Measurements from ENCODE around the gene ABHD2. TPM values are rescaled to one million over a fixed set of nuclear protein-coding genes. Genes with fewer than 3 reads are reported as not detected.

Gene ABHD2
- total and polyA plus RNA-seq, 8 donors = 7.9 to 151 (median 117) TPM

GRCh38 chr15:89175617-89176191 is 87.4 kb downstream of the ABHD2 start:
- peaks cover 6 to 45% (median 15%) of the 10 kb centered on the region in 3 donors for H3K36me3 ChIP-seq
- 77 to 80% methylated on average over 13 of the region's 13 CpGs for WGBS, 2 donors
- FAIRE-seq = no peak

GRCh38 chr15:89177116-89177515 is 88.9 kb downstream of the ABHD2 start:
- H3K9me3 ChIP-seq = no peaks in the 10 kb centered on the region
- no peak for FAIRE-seq
- intact Hi-C loops (cut with DNase I) = loop anchor here in 2 of 3 donors (5.0 to 10.0 kb wide), 2 partner anchors 120 to 272 kb away; no protein-coding TSS in a partner anchor
- no peak for DNase-seq
- H3K27me3 ChIP-seq = no peaks in the 10 kb centered on the region
- ATAC-seq = no peak
- H3K27ac ChIP-seq = no peak overlapping the region
- H3K36me3 ChIP-seq = peaks cover 5 to 45% (median 15%) of the 10 kb centered on the region in 3 donors
- no peak overlapping the region for H3K4me3 ChIP-seq
- TF ChIP-seq CTCF (IDR thresholded peaks at IDR 0.05) = no peak
- peaks cover 0 to 2% (median 0%) of the 10 kb centered on the region in 3 donors for H3K4me1 ChIP-seq
- 88 to 91% methylated on average over 12 of the region's 12 CpGs for WGBS, 2 donors

More at GRCh38 chr15:89175617-89176191, 87.4 kb downstream of the ABHD2 start:
- intact Hi-C loops (cut with DNase I) = loop anchor here in 2 of 3 donors (5.0 to 10.0 kb wide), 2 partner anchors 118 to 271 kb away; no protein-coding TSS in a partner anchor
- no peak for DNase-seq
- Histone ChIP-seq H3K4me1 (peaks cover 0 to 4% (median 0%) of the 10 kb centered on the region in 3 donors), H3K9me3 (no peaks in the 10 kb centered on the region), H3K4me3 (no peak overlapping the region), H3K27ac (no peak overlapping the region), H3K27me3 (no peaks in the 10 kb centered on the region)
- no peak for TF ChIP-seq CTCF (IDR thresholded peaks at IDR 0.05)
- no peak for ATAC-seq

DNA sequence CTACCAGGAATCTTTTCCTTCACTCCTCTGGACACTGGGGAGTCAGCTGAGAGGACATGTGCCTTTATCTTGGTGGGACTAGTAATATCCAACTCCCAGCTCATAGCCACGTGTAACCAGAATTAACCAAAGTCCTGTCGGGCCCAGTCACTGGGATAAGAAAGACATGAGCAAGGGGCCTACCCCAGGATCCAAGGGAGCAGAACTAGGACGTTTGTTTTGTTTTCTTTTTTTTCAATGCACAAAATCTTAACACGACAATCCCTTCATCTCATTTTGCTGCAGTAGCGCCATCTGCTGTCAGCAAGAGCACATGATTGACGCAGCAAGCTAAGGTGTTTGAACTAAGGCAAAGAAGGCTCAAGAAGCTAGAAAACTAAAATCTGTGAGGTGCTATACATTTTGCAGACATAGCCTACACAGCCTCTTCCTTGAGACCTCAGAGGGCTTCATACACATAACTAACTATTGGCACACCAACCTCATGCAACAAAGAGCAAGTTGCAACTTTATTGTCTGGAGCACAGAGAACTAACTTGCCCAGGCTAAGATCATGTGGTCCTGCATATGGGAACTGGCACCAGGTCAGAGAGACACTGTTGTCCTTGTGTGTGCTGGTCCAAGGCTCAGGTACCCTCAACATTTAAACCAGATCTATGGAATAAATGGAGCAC is 89.5 kb downstream of the ABHD2 start:
- no peak overlapping the region for H3K4me3 ChIP-seq
- no peaks in the 10 kb centered on the region for H3K9me3 ChIP-seq
- no peak overlapping the region for H3K27ac ChIP-seq
- no peaks in the 10 kb centered on the region for H3K27me3 ChIP-seq
- peaks cover 0 to 42% (median 13%) of the 10 kb centered on the region in 3 donors for H3K36me3 ChIP-seq
- 9 to 10% methylated on average over 6 of the region's 6 CpGs for WGBS, 2 donors
- DNase-seq = peak in 2 of 6 donors; percentile 37 to 65
- intact Hi-C loops (cut with DNase I) = loop anchor here in 2 of 3 donors (5.0 to 10.0 kb wide), 2 partner anchors 120 to 273 kb away; no protein-coding TSS in a partner anchor
- peak; percentile 44 to 75 (median 72) for ATAC-seq
- peak; percentile 54 to 72 (median 66) for TF ChIP-seq CTCF (IDR thresholded peaks at IDR 0.05)
- no peak for FAIRE-seq
- H3K4me1 ChIP-seq = no peaks in the 10 kb centered on the region

GRCh38 chr15:89178307-89178977 is 90.2 kb downstream of the ABHD2 start:
- peaks cover 0 to 35% (median 8%) of the 10 kb centered on the region in 3 donors for H3K36me3 ChIP-seq
- no peaks in the 10 kb centered on the region for H3K27me3 ChIP-seq
- H3K4me1 ChIP-seq = peaks cover 0 to under 1% (median under 1%) of the 10 kb centered on the region in 3 donors
- ATAC-seq = no peak
- WGBS, 2 donors = 89 to 92% methylated on average over 11 of the region's 11 CpGs
- intact Hi-C loops (cut with DNase I) = loop anchor here in 2 of 3 donors (5.0 to 10.0 kb wide), 2 partner anchors 121 to 274 kb away; no protein-coding TSS in a partner anchor
- no peak for TF ChIP-seq CTCF (IDR thresholded peaks at IDR 0.05)
- H3K9me3 ChIP-seq = no peaks in the 10 kb centered on the region
- no peak overlapping the region for H3K27ac ChIP-seq
- H3K4me3 ChIP-seq = no peak overlapping the region
- DNase-seq = no peak
- no peak for FAIRE-seq
